GM23338 (cell line): ENCODE data around the gene TPGS1.

Experiments used
- CREB1 ChIP-seq: fragments of 250-450 bp; sonication (Bioruptor Pico); IDR thresholded peaks from 2 replicates; pipeline ENCODE4 v1.5.0; 2020; ENCODE audit warnings: low read depth, mild to moderate bottlenecking, moderate library complexity
- CTCF ChIP-seq, 2 experiments: fragments of 200-600 bp in 1 of 2; sonication (generic) in 1 of 2; conservative IDR thresholded peaks; 2 replicates each; pipeline versions ENCODE4 v1.5.1 to v1.6.1; 2016 to 2017; ENCODE audit warnings: antibody characterized with exemption in 2 of 2, low read depth in 2 of 2, mild to moderate bottlenecking in 2 of 2, moderate library complexity in 1 of 2
- ETS1 ChIP-seq: IDR thresholded peaks from 2 replicates; pipeline ENCODE4 v1.6.1; 2016; ENCODE audit warnings: antibody characterized with exemption
- EZH2 ChIP-seq: fragments of 200-600 bp; sonication (generic); IDR thresholded peaks from one replicate; pipeline ENCODE4 v1.8.0; 2017; ENCODE audit warnings: antibody characterized with exemption, mild to moderate bottlenecking, low read depth; ENCODE audit not compliant: unreplicated experiment
- EZH2phosphoT487 ChIP-seq: fragments of 200-600 bp; sonication (generic); IDR thresholded peaks from one replicate; pipeline ENCODE4 v1.8.1; 2018; ENCODE audit warnings: antibody characterized with exemption; ENCODE audit not compliant: unreplicated experiment
- JUNB ChIP-seq: IDR thresholded peaks from one replicate; pipeline ENCODE4 v1.6.1; 2016; ENCODE audit warnings: antibody characterized with exemption; ENCODE audit not compliant: unreplicated experiment
- NANOG ChIP-seq: IDR thresholded peaks from 2 replicates; pipeline ENCODE4 v1.6.1; 2016; ENCODE audit warnings: antibody characterized with exemption, borderline replicate concordance
- POLR2AphosphoS5 ChIP-seq: IDR thresholded peaks from 2 replicates; pipeline ENCODE4 v1.6.1; 2016; ENCODE audit warnings: antibody characterized with exemption, low read depth
- REST ChIP-seq: IDR thresholded peaks from one replicate; pipeline ENCODE4 v1.6.1; 2018; ENCODE audit warnings: antibody characterized with exemption; ENCODE audit not compliant: unreplicated experiment
- STAT1 ChIP-seq: IDR thresholded peaks from one replicate; pipeline ENCODE4 v1.6.1; 2016; ENCODE audit warnings: antibody characterized with exemption; ENCODE audit not compliant: unreplicated experiment
- ZNF114 ChIP-seq: fragments of 250-450 bp; sonication (Bioruptor Pico); IDR thresholded peaks from 2 replicates; pipeline ENCODE4 v1.5.0; 2020; ENCODE audit warnings: mild to moderate bottlenecking, moderate library complexity
- ZNF331 ChIP-seq: fragments of 250-450 bp; sonication (Bioruptor Pico); IDR thresholded peaks from 2 replicates; pipeline ENCODE4 v1.5.0; 2020; ENCODE audit warnings: low read depth, mild to moderate bottlenecking, moderate library complexity
- ZNF462 ChIP-seq: fragments of 250-450 bp; sonication (Bioruptor Pico); IDR thresholded peaks from 2 replicates; pipeline ENCODE4 v1.5.0; 2020; ENCODE audit warnings: mild to moderate bottlenecking, moderate library complexity

- TF ChIP-seq CTCF (conservative IDR thresholded peaks at IDR 0.05; ENCODE audit: low read depth in 2 of 2), result no peak
- TF ChIP-seq CREB1 (CRISPR knock-in tag), result no peak
- no peak for TF ChIP-seq EZH2phosphoT487
- no peak for TF ChIP-seq REST
- TF ChIP-seq POLR2AphosphoS5, result no peak
- no peak for TF ChIP-seq ZNF462 (CRISPR knock-in tag)
- TF ChIP-seq EZH2, result no peak
- no peak for TF ChIP-seq ZNF331 (CRISPR knock-in tag)
- TF ChIP-seq JUNB, result no peak
- TF ChIP-seq ETS1, result no peak
- no peak for TF ChIP-seq STAT1
- TF ChIP-seq ZNF114 (CRISPR knock-in tag), result no peak
- no peak for TF ChIP-seq NANOG
These were observed 48.1 kb downstream of the TPGS1 start for GRCh38 chr19:555474-555808.
